Stimulated activated CD8-positive, alpha-beta memory T cell treated with anti-CD3 and anti-CD28 coated beads, Interleukin-2, amount 100 ng/mL, for 48 hours (primary cell): ENCODE data around the gene MRPL36.
"Not testable (repeated sequence)": the region's sequence is repeated elsewhere in the genome, so short reads cannot be mapped to it uniquely, and the experiment has no call there.

ENCODE experiments used
- DNase-seq, 2 donors: peaks; one replicate each; pipeline ENCODE4 v3.0.0-alpha.2; 2020; ENCODE audit warnings: low read depth in 2 of 2

MRPL36 gene

DNA sequence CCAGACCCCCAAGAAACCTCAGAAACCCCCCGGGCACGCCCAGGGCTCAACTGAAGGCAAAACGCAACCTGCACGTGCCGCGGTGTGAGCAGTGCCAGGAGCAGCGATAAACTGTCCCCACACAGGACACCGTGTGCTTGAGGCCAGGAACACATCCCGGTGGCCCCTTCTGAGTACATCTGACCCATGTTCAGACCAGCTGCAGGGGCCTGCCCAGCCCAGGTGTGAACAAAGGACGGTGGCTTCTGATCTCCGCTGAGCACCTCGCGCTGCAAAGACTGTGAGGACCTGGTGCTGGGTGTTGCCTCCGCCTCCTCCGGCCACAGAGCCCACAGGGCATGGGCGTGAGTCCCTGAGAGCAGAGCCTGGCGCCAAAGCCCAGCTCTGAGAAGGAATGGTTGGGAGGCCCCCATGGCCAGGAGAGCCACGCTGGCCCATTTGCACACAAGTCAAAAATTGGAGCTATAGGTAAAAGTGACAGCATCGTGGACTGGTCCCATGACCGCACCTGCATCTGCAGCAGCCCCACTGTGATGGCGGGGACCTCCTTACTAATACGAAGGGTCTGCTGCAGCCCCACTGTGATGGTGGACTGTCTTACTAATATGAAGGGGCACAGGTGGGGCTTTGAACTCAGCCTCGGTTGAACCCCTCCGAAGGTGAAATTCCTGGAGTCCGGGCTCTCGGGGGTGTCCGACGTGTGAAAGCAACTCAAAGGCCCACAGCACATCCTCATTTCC lies 33.0 kb upstream of the MRPL36 start:
- DNase-seq = no peak

DNA sequence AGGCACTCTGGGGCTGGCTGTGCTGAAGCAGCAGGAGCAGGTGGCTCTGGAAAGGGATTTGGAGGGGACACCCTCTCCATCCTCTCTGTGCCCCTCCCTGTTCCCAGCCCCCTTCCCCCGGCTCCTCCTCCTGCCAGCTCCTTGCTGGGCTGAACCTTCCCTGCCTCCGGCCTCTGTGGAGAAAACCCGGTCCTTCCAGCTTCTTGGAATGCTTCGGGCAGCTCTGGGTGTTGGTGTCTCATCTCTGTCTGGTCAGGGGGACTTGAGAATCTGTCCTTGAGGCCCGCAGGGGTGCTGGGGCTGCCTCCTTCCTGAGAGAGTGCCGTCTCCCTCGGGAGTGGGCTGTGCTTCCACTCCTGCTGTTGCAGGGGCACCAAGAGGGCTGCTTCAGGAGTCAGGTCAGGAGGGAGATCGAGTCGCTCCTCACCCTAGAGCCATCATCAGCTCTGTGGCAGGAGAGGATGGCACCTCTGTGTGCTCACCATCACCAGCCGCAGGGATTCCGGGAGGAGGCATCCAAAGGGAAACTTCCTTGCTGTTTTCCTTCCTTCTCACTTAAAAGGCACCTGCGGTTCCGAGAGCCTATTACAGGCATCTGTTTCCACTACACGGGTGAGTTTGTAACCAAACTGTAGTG lies 32.2 kb upstream of the MRPL36 start:
- no peak for DNase-seq

DNA sequence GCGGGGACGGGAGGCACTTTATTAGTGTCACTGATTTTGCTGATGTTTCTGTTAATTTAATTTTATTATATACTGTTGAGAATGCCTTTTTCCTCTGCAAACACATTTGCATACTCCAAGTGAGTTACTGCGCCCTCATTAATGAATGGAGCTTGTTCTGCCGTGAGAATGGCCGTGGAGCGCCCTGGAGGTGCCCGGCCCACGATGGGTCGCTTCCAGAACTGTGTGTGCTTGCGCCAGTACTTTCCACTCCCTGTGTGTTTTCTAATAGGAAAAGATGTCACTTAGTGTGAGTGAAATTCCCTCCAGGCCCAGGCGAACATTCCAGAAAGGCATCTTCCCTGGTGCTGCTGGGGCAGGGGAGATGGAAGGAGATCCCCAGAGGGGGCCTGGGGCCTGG lies 31.6 kb upstream of the MRPL36 start:
- DNase-seq = no peak

DNA sequence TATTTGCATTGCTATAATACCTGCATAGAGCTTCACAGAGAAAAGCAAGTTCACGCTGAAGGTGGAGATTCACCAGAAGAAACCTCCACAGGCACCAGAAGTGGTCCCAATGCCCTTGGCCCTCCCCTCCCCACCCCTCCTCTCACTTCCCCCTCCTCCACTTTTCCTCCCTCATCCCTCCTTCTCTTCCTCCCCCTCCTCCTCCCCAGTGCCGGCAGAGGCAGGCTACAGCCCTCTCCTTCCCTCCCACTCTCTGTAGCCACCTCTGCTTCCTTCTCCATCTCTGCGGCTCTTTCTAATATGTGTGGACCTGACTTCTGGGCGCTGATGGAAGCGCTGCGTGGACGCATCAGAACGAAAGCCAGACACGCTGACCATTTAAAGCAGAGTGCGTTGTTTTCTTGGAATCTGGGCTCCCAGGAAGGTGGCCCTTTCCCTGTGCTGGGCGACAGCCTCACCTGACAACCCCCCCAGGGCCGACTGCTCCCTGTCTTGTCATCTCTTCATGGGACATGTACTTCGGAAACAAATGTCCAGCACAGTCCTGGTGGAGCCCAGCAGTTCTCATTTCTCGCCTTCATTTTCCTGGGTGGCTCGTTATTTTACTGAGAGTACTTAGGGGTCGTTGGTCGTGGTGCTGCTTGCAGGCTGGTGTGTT lies 31.1 kb upstream of the MRPL36 start:
- DNase-seq = no peak

DNA sequence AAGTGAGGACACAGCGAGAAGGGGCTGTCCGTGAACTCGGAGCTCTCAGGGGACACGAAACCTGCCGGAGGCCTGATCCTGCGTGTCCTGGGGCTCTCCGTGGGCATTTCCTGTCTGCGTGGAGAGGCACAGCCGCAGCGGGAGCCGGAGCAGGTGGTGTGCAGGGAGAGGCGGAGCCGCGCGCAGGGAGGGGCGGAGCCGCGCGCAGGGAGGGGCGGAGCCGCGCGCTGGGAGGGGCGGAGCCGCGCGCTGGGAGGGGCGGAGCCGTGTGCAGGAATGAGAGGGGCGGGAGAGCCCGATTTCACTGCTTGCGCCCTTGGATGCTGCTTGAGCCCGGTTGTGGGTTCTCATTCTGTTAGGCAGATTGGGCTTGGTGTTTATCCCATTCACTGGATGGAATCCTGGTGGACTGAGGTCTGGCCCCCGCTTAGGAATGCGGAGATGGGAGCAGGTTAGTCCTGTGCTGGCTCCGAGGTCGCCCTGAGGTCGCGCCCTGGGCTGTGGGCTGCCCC lies 28.3 kb upstream of the MRPL36 start:
- no peak for DNase-seq

DNA sequence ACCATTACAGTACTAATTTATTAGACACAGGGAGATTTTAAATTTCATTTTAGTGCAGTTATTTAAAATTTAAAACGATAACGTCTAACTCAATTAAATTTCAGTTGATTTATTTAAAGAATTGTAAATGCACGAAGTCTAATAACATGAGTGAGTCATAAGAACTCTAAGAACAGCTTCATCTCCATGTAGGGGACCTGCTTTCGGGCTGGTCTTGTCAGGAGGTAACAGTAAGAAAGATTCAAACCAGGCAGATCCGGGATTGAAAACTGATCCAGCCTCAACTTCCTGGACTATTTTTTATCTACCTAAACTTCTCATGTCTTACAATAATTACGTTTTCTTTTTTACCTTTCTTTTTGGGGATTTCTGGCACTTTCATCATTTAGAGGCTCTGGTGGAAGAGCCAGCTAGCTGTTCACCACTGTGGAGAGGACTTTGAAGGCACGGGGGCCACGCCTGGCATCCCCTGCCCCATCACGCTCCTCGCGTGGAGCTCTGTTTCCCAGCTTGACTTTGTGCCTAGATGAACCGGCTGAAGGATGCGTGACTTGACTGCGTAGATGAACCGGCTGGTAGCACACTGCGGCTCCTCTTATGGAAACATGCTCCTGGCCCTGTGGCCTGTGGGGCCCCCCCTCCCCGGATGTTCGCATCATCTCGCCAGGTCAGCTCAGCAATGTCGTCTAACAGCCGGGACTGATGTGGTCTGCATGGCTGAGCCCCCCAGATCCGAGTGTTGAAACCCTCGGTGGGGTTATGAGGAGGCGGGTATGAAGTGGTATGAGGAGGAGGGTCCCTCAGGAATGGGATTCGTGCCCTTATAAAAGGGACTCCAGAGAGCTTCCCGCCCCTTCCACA lies 27.6 kb upstream of the MRPL36 start:
- DNase-seq = no peak

DNA sequence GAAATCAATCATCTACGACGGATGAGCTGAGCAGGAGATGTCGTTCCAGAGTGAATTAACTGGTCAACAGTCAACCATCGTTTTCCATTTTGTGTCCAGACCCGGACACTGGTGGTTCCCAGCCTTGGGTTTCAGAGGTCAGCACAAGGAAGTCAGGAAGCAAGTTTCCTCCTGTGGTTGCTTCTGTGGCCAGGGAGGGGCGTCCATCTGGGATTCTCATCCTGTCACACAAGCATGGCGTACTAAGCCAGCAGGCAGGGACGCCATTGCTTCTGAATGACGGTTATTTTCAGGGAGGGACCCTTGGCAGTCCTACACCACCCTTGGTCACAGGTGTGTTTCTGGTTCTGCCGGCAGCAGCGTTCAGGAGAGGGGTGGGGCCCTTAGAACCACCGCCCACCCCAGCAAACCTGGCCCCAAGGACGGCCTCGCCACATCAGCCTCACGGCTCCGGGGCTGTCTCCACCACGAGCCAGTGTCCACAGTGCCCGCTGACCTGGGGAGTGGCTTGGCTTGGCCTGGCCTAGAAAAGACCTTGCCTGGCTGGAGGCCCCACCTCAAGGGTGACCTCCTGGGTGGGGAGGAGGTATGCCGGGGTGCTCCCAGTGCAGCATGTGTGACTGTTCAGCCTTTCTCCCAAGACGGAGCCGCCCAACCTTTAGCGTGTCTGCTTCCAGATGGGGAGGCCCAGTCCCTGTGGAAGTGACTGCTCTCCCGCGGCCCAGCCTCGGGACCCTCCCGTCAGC lies 26.8 kb upstream of the MRPL36 start:
- no peak for DNase-seq

DNA sequence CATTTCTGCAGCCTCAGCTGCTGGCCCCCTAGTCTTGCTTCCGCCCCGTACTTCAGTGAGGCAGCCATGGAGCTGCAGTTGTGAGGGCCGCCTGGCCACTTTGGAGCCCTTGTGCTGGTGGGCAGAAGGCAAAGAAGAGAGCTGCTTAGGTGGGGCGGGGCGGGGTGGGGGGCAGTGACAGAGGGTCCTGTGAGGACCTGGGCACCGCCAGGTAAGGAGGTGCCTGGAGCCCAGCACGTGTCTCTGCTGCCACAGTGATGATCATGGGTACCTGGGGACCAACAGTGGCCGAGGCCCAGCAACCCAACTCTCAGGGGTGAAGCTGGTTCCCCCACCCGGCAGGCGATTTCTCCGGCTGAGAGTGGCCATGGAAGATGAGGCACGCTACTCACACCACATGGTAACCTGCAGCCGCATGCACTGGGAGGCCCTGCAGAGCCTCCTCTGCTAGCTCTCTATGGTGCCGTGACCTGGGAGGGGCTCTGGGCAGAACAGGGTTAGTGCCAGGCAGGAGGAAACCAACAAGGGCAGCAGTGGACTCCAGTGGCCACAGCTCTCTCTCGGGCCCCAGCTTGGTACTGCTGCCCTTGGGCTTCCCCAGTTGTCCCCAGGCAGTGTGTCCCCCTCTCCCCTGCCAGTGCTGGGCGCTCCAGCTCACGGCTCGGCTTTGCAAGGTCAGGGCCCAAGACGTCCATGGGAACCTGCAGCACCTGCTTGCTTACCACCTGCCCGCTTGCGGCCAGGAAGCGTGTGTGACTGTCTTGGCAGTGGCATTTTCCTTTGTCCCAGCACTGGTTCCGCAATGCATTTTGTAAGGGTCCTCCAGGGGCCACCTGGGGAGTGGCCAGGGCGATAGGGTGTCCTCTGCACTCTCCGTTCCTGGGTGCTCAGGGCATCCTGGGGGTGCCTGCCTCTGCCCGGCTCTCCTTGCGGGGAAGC lies 25.5 kb upstream of the MRPL36 start:
- no peak for DNase-seq

DNA sequence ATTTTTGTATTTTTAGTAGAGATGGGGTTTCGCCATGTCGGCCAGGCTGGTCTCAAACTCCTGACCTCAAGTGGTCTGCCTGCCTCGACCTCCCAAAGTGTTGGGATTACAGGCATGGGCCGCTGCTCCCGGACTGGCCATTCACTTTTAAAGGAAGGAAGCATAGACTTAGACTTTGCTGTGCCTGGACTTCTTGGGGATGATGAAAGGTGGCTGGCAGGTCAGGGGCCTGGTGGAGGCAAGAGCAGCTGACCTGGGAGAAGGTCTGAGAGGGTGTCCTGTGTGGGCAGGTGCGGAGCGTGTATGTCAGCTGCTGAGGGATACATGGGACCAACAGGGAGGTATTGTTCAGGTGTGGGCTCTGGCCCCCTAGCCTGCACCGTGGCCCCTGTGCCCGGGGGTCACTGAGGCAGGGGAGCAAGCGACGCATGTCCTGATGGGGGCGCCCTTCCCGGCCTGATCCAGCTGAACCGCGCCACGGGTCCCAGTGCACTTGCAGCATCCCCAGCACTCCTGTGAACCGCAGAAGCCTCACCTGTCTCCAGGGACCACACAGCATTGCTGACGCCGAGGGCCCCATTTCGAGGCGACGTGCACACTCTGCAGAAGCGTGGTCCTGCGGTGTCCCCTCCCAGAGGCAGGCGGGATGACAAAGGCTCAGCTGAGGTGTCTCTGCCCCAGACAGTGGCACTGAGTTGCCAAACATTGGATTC lies 24.6 kb upstream of the MRPL36 start:
- DNase-seq = no peak

DNA sequence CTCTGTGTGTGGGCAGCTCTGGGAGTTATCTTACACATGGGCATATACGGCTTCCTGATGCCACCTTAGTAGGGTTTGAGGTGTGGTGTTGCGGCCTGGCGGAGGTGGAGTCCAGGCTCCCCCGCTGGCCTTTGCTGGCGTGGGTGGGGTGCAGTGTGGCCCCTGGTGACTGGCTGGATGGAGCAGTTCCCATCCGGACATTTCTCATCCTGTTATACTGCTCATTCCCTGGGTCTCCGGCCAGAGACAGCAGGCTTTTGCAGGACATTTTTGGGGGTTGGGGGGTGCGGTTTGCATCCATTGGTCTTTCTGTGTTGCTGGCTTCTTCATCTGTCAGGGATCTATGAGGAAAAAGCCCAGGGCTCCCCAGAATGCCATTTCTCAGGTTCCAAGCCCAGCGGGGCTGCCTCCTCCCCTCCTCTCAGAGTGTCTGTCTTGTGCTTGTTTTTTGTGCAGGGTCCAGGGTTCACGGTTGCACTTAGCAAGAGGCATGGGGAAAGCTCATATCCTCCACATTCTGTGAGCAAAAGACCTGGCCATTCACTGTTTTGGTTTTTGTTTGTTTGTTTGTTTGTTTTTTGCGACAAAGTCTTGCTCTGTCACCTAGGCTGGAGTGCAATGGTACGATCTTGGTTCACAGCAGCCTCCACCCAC lies 23.9 kb upstream of the MRPL36 start:
- DNase-seq = no peak

DNA sequence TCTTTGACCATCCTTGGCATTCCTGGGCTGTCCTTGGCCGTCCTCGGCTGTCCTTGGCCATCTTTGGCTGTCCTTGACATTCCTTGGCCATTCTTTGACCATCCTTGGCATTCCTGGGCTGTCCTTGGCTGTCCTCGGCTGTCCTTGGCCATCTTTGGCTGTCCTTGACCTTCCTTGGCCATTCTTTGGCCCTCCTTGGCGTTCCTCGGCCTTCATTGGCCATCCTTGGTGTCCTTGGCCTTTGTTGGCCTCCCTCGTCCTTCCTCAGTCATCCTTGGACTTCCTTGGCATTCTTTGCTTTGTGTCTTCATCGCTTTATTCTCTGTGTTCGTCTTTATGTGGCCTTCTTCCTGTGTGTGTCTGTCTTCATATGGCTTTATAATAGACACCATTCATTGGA lies 22.2 kb upstream of the MRPL36 start:
- DNase-seq = no peak

DNA sequence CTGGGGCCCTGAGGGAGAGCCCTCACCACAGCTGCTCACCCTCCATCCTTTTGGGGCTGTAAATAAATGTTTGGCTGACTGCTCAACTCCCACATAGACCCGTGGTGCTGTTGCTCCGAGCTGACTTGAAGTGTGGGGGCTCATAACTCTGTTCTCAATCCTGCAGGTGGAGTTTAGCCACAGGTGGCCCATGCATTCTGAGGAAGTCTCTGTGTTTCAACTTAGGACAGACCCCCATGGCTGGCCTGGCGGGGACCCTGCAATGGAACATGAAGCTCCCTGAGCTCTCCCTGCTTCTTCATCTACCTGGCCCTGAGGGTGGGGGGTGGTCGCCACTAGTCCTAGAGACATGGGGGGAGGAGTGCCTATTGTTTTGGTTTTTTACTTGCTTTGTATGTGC lies 21.3 kb upstream of the MRPL36 start:
- DNase-seq = no peak

DNA sequence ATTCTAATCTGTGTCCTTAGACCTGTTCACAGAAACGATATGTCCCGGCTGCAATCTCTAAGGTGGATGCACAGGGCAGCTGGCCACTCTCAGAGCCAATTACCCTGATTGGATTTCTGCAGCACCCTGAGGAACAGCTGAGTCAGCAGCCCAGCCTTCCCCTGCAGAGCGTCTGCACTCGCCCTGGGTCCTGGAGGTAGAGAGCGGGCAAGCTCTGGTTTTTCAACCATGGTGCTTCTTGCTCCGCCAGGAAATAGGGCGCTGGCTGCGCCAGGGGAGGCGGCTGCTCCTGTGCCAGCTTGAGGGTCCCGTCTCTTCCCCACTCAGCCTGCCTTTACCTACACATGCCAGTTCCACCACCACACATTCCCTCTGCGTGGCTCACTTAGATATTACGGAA lies 20.7 kb upstream of the MRPL36 start:
- DNase-seq = no peak

DNA sequence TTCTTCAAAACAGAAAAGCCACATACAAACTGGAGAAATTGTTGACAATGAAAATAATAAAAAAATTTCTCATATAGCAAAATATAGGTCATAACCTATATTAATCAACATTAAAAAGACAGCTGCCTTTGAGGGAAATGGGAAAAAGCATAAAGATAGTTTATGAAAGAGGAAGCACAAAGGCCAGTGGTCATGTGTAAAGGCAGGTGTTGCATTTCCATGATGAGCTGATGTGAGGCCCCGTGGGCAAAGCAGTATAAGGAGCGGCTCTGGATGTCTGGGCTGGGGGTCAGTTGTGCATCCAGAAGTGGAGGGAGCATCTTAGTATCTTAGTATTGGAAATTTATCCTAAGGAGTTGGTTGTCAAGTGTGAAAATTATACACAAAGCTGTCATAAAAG lies 19.8 kb upstream of the MRPL36 start:
- DNase-seq = no peak

DNA sequence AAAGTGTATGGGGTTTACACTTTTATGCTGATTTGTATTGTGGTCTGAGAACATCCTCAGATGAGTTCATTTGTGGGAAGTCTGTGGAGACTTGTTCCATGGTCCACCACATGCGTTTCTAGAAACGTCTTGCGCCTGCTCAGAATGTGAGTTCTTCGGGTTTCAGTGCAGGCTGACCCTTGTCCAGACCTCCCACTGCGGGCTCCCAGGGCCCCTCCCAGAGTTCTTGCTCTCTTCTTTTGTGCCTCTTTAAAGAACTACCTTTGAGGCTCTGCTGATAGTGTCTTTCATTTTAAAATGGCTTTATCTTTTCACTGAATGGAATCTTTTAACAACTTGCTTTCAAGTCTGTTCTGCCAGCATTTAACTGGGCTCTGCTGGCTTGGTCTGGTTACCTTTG lies 19.1 kb upstream of the MRPL36 start:
- no peak for DNase-seq

DNA sequence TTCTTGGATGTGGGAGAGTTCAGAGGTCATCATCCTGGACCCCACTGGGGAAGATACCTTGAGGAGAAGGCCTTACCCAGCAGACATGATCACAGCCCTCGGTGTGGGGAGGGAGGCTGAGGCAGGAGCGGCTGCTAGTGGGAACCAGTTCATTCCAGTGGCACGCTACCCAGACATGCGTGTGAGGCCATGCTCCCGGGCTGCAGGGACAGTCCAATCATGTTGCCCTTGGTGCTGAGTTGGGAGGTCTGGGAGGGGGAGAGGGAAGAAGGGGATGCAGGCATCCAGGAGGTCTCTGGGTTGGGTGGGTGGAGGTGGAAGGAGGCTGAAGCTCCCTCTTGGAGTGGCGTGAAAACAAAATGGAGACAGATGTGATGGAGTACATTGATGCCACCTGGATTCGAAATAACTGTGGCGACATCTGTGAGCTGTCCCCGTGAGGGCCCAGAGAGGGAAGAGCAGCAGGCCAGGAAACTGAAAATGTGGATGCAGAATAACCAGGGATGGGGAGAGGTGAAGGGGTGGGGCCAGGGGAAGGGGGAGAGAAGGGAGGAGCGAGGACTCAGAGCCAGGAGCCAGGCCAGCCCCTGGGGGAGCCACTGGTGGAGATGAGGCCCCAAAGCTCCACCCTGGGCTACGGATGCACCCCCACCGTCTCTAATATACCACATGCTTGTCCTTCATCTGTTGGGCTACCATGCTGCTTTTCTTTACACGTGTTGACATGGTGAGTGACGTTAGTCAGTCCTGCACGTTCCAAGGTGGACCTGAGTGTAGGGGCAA lies 17.8 kb upstream of the MRPL36 start:
- no peak for DNase-seq

DNA sequence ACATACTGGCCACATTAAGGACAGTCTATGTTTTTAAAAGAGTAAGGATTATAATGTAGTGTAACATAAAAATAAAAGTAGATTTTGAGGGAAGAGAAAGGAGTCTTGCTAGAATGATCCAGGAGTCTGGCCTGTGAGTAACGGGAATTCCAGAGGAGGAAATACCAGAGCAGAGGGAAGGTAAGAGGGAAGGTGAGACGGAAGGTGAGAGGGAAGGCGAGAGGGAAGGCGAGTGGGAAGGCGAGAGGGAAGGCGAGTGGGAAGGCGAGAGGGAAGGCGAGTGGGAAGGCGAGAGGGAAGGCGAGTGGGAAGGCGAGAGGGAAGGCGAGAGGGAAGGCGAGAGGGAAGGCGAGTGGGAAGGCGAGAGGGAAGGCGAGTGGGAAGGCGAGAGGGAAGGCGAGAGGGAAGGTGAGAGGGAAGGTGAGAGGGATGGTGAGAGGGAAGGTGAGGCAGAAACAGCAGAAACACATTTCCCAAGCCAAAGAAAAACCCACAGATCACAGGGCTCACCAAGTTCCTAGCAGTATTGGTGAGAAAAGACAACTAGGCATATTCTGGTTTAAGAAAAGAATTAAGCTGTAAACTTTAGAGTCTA lies 17.0 kb upstream of the MRPL36 start:
- not testable (repeated sequence) for DNase-seq

DNA sequence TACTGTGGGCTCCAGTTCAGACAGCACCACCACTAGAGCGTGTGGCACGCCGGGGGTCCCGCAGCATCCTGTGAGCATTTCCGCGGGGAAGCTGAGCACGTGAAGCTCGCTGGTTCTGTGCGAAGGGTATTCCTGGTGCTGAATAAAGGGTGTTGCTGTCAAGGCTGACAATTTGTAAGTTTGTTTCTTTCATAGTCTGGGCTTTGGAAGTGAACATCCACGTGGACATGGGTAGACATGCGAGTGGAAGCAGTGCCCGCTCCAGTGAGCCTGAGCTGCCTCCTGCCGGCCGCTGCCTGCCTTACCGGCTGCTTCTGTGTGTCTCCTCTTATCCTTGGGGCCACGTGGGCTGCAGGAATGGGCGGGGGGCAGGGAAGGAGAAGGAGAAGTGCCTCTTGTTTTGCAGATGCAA lies 16.2 kb upstream of the MRPL36 start:
- no peak for DNase-seq
